PC-3 (cell line): Measurements from ENCODE around the gene UPF3A. TPM values are rescaled to one million over a fixed set of nuclear protein-coding genes. Genes with fewer than 3 reads are reported as not detected.

Experiments used
- ATAC-seq: fragments of 200-7000 bp; cut with Tn5 transposase; 2 replicates; pipeline ENCODE4 v1.9.1; 2020; ENCODE audit warnings: mild to moderate bottlenecking, moderate library complexity
- BruUV-seq: library from RNA; stranded (reverse); fragments of 400-500 nt; replicated peaks from 2 replicates; lab custom pipeline; 2021; lab: Mats Ljungman, UMichigan
- CTCF ChIA-PET: fragments of 300-600 bp; sonication (Branson Sonifier 250); formaldehyde crosslinking; loops from one replicate; lab custom pipeline; 2022; ENCODE audit warnings: antibody characterized with exemption; lab: Charles Lee
- POLR2A ChIA-PET: fragments of 300-600 bp; sonication (Branson Sonifier 250); formaldehyde crosslinking; loops from one replicate; lab custom pipeline; 2022; ENCODE audit warnings: antibody characterized with exemption; ENCODE audit not compliant: unreplicated experiment; lab: Charles Lee
- DNase-seq: peaks from one replicate; pipeline ENCODE4 v3.0.0-alpha.2; 2015
- H2AFZ ChIP-seq: fragments of 300-600 bp; sonication (generic); 2 replicates; pipeline ENCODE4 v1.6.0; 2016; ENCODE audit warnings: antibody characterized with exemption, low read length
- H3F3A ChIP-seq: fragments of 300-600 bp; sonication (generic); one replicate; pipeline ENCODE4 v1.6.0; 2017; ENCODE audit warnings: antibody characterized with exemption, low read length, control low read depth, mild to moderate bottlenecking; ENCODE audit not compliant: unreplicated experiment
- H3K27ac ChIP-seq: fragments of 300-600 bp; sonication (generic); 2 replicates; pipeline ENCODE4 v1.5.1; 2016; ENCODE audit warnings: mild to moderate bottlenecking, low read length
- H3K27me3 ChIP-seq: fragments of 300-600 bp; sonication (generic); 2 replicates; pipeline ENCODE4 v1.6.1; 2016; ENCODE audit warnings: low read length, mixed read lengths
- H3K36me3 ChIP-seq: fragments of 300-600 bp; sonication (generic); 2 replicates; pipeline ENCODE4 v1.6.1; 2016; ENCODE audit warnings: low read depth, mixed run types, low read length, mixed read lengths
- H3K4me1 ChIP-seq: fragments of 300-600 bp; sonication (generic); 2 replicates; pipeline ENCODE4 v1.5.1; 2016; ENCODE audit warnings: low read length; ENCODE audit not compliant: insufficient read depth
- H3K4me2 ChIP-seq: fragments of 300-600 bp; sonication (generic); 2 replicates; pipeline ENCODE4 v1.6.0; 2016; ENCODE audit warnings: low read length
- H3K4me3 ChIP-seq: fragments of 300-600 bp; sonication (generic); 2 replicates; pipeline ENCODE4 v1.5.1; 2016; ENCODE audit warnings: mild to moderate bottlenecking, low read length, mixed read lengths
- H3K79me2 ChIP-seq: fragments of 300-600 bp; sonication (generic); 2 replicates; pipeline ENCODE4 v1.6.1; 2017; ENCODE audit warnings: low read length, mixed read lengths
- H3K9ac ChIP-seq: fragments of 300-600 bp; sonication (generic); 2 replicates; pipeline ENCODE4 v1.6.0; 2016; ENCODE audit warnings: mild to moderate bottlenecking, low read length
- H3K9me2 ChIP-seq: fragments of 300-600 bp; sonication (generic); replicated peaks from 2 replicates; pipeline ENCODE4 v1.6.1; 2016; ENCODE audit warnings: mixed run types, low read length, mixed read lengths
- H3K9me3 ChIP-seq: fragments of 300-600 bp; sonication (generic); 2 replicates; pipeline ENCODE4 v1.6.1; 2016; ENCODE audit warnings: low read length, mixed read lengths
- H4K20me1 ChIP-seq: fragments of 300-600 bp; sonication (generic); 2 replicates; pipeline ENCODE4 v1.6.1; 2016; ENCODE audit warnings: low read length, mixed read lengths
- EZH2 ChIP-seq: fragments of 300-600 bp; sonication (generic); IDR thresholded peaks from one replicate; pipeline ENCODE4 v1.6.1; 2017; ENCODE audit warnings: antibody characterized with exemption, mild to moderate bottlenecking, low read length; ENCODE audit not compliant: unreplicated experiment
- EZH2phosphoT487 ChIP-seq: fragments of 300-600 bp; sonication (generic); IDR thresholded peaks from 2 replicates; pipeline ENCODE4 v1.6.1; 2018; ENCODE audit warnings: mild to moderate bottlenecking, antibody characterized with exemption, low read length, borderline replicate concordance
- intact Hi-C: fragments of 100-400 bp; cut with micrococcal nuclease; formaldehyde crosslinking; loops from 2 replicates; pipeline ENCODE4 v1.9.0; 2023
- total RNA-seq: library from RNA; depleted of rRNA; stranded (reverse); fragments of >200 nt; gene quantifications from 2 replicates; pipeline ENCODE4 v1.2.3, GENCODE V29; 2014
- TF ChIP-seq, protein P1 (sequence below): fragments of 300-600 bp; sonication (generic); conservative IDR thresholded peaks from 2 replicates; pipeline ENCODE4 v1.5.1; 2017; ENCODE audit warnings: antibody characterized with exemption, low read depth, mild to moderate bottlenecking, low read length

UPF3A gene
- total RNA-seq, 1 experiment from 2014 or later, result 18.1 TPM

DNA sequence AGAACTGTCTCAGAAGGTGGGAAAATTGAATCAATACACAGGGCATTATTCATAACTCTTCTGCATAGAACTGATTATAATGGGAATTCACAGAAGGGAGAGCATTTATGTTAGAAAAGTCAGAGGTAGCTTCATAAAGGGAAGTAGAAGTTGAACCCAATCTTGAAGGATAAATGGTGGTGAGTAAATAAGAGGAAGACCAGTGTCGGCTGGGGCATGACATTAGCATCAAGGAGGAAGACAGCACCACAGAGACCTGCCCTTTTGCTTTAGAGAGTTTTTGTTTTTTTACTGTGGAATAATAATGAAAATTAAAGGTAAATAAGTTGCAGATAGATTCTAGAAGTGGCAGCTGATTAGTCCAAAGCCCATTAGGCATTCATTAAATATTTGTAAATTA lies 24.9 kb upstream of the UPF3A start:
- H3K9me2 ChIP-seq, result no peaks in the 10 kb centered on the region
- H3K4me3 ChIP-seq, result no peak overlapping the region
- DNase-seq (no peak), ATAC-seq (no peak)
- no peak for TF ChIP-seq EZH2phosphoT487
- no peak for TF ChIP-seq EZH2
- TF ChIP-seq, protein P1, sequence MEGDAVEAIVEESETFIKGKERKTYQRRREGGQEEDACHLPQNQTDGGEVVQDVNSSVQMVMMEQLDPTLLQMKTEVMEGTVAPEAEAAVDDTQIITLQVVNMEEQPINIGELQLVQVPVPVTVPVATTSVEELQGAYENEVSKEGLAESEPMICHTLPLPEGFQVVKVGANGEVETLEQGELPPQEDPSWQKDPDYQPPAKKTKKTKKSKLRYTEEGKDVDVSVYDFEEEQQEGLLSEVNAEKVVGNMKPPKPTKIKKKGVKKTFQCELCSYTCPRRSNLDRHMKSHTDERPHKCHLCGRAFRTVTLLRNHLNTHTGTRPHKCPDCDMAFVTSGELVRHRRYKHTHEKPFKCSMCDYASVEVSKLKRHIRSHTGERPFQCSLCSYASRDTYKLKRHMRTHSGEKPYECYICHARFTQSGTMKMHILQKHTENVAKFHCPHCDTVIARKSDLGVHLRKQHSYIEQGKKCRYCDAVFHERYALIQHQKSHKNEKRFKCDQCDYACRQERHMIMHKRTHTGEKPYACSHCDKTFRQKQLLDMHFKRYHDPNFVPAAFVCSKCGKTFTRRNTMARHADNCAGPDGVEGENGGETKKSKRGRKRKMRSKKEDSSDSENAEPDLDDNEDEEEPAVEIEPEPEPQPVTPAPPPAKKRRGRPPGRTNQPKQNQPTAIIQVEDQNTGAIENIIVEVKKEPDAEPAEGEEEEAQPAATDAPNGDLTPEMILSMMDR, result no peak
- no peak overlapping the region for H3K9ac ChIP-seq
- intact Hi-C loops, result no loop called here
- CTCF ChIA-PET, result no interaction called here
- peaks cover 11% of the 10 kb centered on the region for H3K36me3 ChIP-seq
- no peaks in the 10 kb centered on the region for H3K27me3 ChIP-seq
- no peaks in the 10 kb centered on the region for H3K9me3 ChIP-seq
- H3K4me1 ChIP-seq, result no peaks in the 10 kb centered on the region
- no peak overlapping the region for H3K27ac ChIP-seq
- no peak overlapping the region for H3K4me2 ChIP-seq
- BruUV-seq, result no TSS peak
- H3F3A ChIP-seq, result no peaks in the 10 kb centered on the region
- POLR2A ChIA-PET, result no interaction called here
- H3K79me2 ChIP-seq, result no peaks in the 10 kb centered on the region
- no peaks in the 10 kb centered on the region for H4K20me1 ChIP-seq
- no peak overlapping the region for H2AFZ ChIP-seq

GRCh38 chr13:114257014-114257413 lies 24.4 kb upstream of the UPF3A start:
- intact Hi-C loops, result no loop called here
- CTCF ChIA-PET, result no interaction called here
- H3K4me3 ChIP-seq, result no peak overlapping the region
- TF ChIP-seq EZH2phosphoT487 (no peak), EZH2 (no peak)
- TF ChIP-seq, protein P1, result no peak
- ATAC-seq (no peak), DNase-seq (no peak)
- no peaks in the 10 kb centered on the region for H3K79me2 ChIP-seq
- BruUV-seq, result no TSS peak
- H3K9ac ChIP-seq, result no peak overlapping the region
- peaks cover 13% of the 10 kb centered on the region for H3K36me3 ChIP-seq
- H3K9me3 ChIP-seq, result no peaks in the 10 kb centered on the region
- H3K4me1 ChIP-seq, result no peaks in the 10 kb centered on the region
- no peak overlapping the region for H3K4me2 ChIP-seq
- POLR2A ChIA-PET, result no interaction called here
- no peak overlapping the region for H3K27ac ChIP-seq
- H2AFZ ChIP-seq, result no peak overlapping the region
- H3K27me3 ChIP-seq, result no peaks in the 10 kb centered on the region
- no peaks in the 10 kb centered on the region for H4K20me1 ChIP-seq
- H3F3A ChIP-seq, result no peaks in the 10 kb centered on the region
- no peaks in the 10 kb centered on the region for H3K9me2 ChIP-seq

DNA sequence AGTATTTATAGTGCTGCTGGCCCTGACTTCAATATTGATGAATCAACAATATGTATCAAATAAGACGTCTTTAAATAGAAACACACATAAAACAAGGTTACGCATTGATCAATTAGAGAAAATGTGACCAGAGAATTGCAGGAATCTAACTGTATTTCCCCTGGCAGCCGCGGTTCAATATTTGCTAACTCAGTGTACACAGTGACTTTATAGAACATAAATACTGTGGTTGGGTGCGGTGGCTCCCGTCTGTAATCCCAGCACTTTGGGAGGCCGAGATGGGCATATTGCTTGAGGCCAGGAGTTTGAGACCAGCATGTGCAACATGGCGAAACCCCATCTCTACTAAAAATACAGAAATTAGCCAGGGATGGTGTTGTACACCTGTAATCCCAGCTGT lies 22.8 kb upstream of the UPF3A start:
- Histone ChIP-seq H3K27ac (no peak overlapping the region), H3K4me2 (no peak overlapping the region), H3K9me2 (no peaks in the 10 kb centered on the region), H3K4me1 (no peaks in the 10 kb centered on the region), H4K20me1 (no peaks in the 10 kb centered on the region), H3K9me3 (no peaks in the 10 kb centered on the region), H2AFZ (no peak overlapping the region), H3K9ac (no peak overlapping the region), H3K4me3 (no peak overlapping the region), H3F3A (no peaks in the 10 kb centered on the region), H3K27me3 (no peaks in the 10 kb centered on the region), H3K79me2 (no peaks in the 10 kb centered on the region), H3K36me3 (peaks cover 19% of the 10 kb centered on the region)
- ATAC-seq (no peak), DNase-seq (no peak)
- intact Hi-C loops, result no loop called here
- POLR2A ChIA-PET, result no interaction called here
- CTCF ChIA-PET, result no interaction called here
- TF ChIP-seq, protein P1, result no peak
- TF ChIP-seq EZH2, result no peak
- TF ChIP-seq EZH2phosphoT487, result no peak
- BruUV-seq, result no TSS peak
